Activated CD4-positive, alpha-beta T cell treated with anti-CD3 and anti-CD28 coated beads, Interleukin-2, Interleukin-4, amounts not matched to agents 100 ng/mL and 50 ng/mL, durations not matched to agents 16 hours and 8 hours (primary cell): ENCODE data around the gene TNFRSF4.
"Not testable (repeated sequence)": the region's sequence is repeated elsewhere in the genome, so short reads cannot be mapped to it uniquely, and the experiment has no call there.

ENCODE experiments used
- DNase-seq: peaks from one replicate; pipeline ENCODE4 v3.0.0-alpha.2; 2020; ENCODE audit warnings: low spot score

TNFRSF4 gene

GRCh38 chr1:1213345-1214265 is at the start of gene TNFRSF4:
TSS of gene TNFRSF4 (minus strand) at chr1:1214153. CDS start at chr1:1214127, 26 bp downstream.
- no peak for DNase-seq

DNA sequence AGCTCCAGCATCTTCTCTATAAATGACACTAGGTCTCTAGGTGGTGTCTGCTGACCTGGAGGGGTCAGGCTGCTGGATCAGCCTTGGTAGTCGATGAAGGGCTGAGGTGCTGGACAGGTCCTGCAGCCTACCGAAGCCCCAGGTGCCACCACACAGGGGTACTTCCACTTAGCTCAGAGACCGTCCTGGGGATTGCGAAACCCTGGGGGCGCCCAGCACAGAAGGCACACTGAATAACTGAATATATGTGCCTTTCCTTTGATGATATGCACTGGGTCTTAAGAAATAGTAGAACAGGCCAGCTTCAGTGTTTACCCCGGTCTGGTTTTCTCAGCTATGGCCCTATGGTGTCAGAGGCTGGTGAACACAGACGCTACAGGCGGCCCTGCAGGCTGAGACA is 48.8 kb upstream of the TNFRSF4 start:
- DNase-seq, result no peak

DNA sequence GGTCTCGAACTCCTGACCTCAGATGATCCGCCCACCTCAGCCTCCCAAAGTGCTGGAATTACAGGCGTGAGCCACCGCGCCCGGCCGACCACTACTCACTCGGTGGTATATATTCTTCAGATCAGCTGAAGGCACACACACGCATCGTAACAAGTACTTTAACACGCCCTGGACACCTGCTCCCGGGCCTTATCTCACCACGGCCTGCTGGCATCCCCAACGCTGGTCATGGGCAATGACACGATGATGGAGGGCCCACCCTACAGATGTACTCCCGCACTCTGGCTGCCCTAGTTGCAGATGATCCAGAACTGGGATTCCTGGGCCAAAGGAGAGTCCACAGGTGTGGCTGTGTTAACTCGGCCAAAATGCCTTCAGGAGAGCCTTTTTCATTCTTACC is 48.1 kb upstream of the TNFRSF4 start:
- DNase-seq, result no peak

DNA sequence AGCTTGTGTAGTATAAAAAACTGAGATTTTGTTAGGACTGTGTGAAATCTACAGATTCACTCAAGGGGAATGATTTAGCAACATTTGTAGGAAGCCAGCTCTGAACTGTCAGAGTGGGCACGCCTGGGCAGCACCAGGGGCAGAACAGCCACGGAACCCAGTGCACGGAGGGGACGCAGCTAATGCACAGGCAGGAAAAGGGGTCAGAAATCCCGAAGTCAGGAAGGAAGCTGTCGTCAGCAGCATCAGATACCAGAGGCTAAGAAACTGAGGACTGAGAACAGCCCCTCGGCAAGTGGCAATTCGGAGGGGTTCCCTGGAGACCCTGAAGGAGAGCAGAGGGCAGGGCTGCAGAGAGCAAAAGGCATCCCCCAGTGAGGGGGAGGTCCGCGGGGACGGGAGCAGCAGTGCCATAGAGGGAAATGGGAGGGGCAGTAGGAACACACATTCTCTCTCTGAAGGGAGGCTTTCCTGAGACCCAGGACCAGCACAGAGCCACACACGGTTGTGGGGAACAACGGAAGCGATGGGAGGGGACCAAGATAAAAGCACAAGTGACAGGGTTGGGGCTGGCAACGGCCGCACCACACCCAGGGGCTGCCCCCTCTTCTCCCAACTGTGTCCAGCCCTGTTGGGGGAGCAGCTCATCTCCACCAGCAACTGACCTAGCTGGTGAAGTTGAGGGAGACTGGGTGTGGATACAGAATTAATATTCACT is 47.0 kb upstream of the TNFRSF4 start:
- DNase-seq, result no peak

GRCh38 chr1:1259951-1260600 is 46.1 kb upstream of the TNFRSF4 start:
- DNase-seq, result no peak

- no peak for DNase-seq
Observed at GRCh38 chr1:1259540-1259939, 45.6 kb upstream of the TNFRSF4 start.

DNA sequence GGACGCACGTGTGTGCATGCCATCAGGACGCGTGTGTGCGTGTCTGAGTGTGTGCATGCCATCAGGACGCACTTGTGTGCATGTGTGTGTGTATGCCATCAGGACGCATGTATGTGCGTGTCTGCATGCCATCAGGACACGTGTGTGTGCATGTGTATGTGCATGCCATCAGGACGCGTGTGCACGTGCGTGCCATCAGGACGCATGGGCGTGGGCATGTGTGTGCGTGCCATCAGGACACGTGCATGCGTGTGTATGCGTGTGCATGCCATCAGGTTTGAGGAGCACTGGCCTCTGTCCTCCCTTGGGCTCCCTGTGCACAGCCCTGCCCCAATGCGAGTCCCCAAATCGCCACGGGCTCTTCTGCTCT is 45.2 kb upstream of the TNFRSF4 start:
- DNase-seq, result no peak

DNA sequence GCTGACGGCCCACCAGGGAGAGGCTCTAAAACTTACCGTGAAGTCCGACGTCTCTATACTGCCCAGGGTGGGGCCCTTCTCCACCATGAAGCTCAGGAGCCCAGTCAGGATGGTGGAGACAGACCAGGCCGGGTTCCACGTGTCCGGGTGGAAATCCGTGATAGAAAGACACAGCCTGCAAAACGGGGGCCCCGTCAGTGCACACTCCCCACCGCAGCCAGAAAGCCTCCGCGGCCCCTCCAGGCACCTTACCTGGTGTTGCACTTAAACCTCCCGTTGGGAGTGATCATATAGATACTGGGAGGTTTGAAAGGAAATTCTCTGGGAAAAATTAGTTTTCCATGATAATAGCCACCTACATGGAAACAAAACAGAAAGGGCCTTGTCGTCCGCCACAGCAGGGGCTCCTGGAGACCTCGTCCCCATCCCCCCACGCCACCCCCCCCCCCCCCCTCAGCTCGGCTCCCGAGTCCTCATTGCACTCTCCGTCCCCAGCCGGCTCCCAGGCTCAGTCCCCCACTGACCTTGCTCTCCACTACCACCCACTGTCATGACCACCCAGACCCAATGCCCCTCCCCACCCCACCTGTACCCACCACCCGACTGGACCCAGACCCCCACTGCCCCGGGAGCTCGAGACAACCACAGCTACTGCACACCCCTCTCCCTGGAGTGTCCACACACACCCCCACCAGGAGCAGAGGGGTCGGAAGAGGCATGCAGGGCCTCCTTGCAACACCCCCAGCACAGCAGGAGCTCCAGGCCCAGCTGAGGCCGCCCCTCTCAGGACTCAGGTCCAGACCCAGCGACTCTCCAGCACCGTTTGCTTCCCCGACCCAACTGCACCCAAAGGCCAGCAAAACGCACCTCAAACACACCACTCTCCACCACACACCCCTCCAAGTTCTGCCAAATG is 43.3 kb upstream of the TNFRSF4 start:
- DNase-seq, result no peak

- no peak for DNase-seq
Observed at GRCh38 chr1:1255611-1256010, 41.7 kb upstream of the TNFRSF4 start.

DNA sequence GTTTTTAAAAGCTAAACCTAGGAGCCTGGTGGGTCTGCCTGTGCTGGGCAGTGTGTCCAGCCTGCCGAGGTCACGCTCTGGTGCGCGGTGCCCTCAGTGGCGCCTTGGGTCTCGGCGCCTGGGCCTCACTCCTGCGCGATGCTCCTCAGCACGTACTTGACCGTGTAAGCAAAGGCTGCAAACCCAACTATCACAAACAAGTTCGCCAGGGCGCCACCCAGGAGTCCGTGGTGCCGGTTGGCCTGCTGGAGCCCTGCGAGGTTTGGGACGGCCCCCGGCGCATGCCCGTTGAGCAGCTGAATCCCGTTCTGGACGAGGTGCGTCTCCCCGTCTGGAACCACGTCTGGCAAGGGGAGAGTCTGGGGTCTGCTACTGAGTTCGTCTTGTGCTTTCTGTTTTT is 41.1 kb upstream of the TNFRSF4 start:
- no peak for DNase-seq

DNA sequence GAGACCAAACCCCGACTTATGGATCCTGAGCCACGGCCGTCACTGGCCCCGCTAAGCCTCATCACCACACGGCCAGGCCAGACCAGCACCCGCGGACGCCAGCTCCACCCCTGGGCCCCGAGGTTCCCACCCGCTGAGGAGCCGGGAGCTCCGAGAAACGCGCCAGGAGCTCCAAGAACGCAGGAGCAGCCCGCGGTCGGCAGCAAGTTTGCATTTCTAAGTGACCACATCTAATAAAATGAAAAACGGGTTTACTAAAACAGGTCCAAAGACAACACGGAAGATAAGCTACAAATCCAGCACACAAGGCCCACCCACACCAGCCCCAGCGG is 40.7 kb upstream of the TNFRSF4 start:
- DNase-seq, result no peak

DNA sequence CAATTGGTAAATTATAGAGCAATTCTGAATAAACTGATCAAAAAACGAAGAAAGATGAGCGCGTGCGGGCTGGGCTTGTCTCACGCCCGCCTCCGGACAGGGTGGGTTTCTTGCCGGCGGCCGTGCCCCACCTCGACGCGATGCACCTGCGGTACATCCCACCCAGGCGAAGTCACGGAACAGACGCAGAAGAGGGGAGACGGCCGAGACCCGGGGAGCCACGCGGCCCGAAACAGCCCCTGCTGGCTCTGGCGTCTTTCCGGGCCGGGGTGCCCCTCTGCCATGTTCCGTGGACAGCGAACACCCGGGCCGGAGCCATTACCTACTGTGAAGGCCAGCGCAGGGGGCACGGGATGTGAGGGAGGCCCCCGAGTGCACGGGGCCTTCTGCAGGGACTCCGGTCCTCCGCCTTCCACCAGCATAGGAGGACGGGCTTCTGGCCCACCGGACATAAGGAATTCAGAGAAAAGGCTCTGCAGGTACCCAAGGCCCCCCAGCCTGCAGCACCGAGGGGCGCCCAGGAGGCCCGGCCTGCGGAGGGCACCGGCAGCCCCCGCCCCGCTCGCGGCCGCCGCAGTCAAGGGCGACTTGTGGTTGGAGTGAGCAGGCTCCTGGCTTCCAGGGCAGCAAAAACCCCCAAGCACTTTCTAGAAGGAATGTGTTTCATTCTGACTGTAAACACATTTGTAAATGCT is 40.2 kb upstream of the TNFRSF4 start:
- no peak for DNase-seq

- DNase-seq, result no peak
Observed at GRCh38 chr1:1253314-1253713, 39.4 kb upstream of the TNFRSF4 start.

- peak; percentile 73 for DNase-seq
Observed at GRCh38 chr1:1250786-1251284, 36.9 kb upstream of the TNFRSF4 start.

DNA sequence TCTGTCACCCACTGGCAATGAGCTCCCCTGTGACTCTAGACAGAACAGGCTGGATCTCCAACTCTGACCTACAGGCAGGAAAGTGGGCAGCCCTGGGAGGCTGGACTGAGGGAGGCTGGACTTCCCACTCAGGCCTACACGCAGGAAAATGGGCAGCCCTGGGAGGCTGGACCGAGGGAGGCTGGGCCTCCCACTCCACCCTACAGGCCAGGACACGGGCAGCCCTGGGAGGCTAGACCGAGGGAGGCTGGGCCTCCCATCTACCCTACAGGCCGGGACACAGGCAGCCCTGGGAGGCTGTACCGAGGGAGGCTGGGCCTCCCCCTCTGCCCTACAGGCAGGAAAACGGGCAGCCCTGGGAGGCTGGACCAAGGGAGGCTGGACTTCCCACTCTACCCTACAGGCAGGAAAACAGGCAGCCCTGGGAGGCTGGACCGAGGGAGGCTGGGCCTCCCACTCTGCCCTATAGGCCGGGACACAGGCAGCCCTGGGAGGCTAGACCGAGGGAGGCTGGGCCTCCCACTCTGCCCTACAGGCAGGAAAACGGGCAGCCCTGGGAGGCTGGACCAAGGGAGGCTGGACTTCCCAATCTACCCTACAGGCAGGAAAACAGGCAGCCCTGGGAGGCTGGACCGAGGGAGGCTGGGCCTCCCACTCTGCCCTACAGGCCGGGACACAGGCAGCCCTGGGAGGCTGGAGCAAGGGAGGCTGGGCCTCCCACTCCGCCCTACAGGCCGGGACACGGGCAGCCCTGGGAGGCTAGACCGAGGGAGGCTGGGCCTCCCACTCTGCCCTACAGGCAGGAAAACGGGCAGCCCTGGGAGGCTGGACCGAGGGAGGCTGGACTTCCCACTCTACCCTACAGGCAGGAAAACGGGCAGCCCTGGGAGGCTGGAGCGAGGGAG is 34.3 kb upstream of the TNFRSF4 start:
- not testable (repeated sequence) for DNase-seq

DNA sequence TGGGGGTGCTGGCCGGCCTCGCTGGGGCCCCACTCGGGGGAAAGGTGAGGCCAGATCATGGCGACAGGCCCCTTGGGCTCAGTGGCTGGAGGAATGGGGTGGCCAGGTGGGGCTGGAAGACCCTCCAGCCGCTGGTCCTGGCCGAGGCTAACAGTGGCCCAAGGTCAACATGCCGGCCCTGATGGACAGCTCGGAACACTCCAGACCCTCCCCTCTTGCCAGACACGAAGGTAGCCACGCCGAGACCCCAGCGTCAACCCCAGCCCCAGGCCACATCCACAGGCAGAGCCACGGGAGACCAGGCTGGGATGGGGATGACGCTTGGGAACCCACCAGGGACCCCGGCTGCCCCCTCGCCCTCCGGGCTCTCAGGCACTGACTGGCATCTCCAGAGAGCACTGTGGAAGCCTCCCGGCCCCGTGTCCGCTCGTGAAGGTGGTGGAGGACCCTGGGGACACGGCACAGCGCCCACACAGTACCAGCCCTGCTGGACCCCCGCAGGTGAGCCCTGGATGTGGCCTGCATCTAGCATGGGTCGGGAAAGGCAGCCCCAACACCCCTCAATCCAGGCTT is 33.5 kb upstream of the TNFRSF4 start:
- no peak for DNase-seq

DNA sequence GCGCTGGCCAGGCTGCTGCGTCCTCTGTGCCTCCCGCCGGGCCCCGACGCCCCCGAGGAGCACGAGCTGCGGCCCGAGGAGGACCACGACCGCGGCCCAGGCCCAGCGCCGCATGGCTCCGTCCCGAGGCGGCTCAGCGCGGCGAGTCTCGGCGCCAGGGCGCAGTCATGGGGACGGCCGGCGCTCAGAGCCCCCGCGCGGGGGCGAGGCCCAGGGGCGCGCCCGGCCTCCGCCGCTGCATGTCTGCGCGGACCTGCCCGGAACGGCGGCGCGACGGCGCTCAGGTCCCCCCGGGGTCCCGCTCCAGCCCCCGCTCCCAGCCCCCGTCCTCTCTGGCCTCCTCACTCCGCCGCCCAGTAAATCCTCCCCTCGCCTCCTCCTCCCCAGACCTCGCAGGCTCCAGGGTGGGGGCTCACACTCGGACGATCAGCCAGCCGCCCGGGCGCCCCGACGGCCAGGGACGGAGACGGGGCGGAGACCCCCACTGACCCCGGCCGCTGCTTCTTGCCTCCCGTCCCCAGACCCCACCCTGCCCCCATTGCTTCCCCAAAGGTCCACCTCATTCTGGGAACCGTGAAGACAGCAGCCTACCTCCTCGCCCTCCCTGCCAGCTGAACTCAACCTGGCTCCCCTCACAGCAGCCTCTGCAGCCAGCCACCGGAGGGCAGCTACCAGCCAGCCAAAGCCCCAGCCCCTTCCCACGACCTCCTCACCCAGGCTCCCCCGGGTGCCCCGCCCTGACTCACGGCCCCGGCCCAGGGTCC is 32.8 kb upstream of the TNFRSF4 start, which contains the start of gene C1QTNF12:
Gene C1QTNF12, minus strand, starts transcription at position 146 of the 764 bp plus-strand sequence. Its CDS starts 32 bp downstream, at position 114.
- DNase-seq, result no peak

DNA sequence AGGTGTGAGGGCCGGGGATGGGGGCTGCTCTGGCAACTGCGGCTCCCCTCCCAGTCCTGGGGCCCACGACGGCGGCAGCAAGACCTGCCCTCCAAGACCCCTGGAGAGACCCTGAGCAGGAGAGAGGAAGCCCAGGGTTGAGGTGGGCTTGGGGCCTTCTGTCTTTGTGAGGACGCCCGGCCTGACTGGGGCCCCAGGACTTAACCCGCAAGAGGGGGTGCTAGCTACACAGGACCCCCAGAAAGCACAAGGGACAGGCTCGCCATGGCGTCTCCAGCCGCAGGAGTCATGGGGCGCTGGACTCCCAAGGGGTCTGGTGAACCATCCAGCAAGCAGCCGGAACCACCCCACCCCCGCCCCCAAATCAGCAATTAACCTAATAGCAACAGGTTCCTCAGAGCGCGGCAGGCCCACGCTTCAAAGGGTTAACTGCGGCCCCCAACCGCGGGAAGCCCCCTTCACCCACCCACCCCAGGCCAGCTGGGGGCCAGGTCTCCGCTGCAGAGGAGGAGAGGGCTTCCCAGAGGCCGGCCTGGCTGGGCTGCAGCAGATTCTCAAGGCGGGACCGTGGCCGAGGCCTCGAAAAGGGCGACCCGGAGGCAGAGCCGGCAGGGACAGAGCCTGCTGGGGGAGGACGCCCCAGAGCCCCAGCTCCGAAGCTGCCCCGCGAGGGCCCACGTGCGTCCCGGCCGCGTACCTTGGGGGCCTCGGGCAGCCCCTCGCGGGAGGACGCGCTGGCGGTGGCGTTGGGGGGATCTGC is 32.0 kb upstream of the TNFRSF4 start:
- no peak for DNase-seq
